ENCODE data around the gene ADCY9. TPM values are rescaled to one million over a fixed set of nuclear protein-coding genes. Genes with fewer than 3 reads are reported as not detected.
A peak's percentile ranks its signal among the peaks of the same experiment; 100 is the strongest.
"Not testable (repeated sequence)": the region's sequence is repeated elsewhere in the genome, so short reads cannot be mapped to it uniquely, and the experiment has no call there.

The ADCY9 gene
- polyA plus RNA-seq, 1 donor, result 19.3 TPM

DNA sequence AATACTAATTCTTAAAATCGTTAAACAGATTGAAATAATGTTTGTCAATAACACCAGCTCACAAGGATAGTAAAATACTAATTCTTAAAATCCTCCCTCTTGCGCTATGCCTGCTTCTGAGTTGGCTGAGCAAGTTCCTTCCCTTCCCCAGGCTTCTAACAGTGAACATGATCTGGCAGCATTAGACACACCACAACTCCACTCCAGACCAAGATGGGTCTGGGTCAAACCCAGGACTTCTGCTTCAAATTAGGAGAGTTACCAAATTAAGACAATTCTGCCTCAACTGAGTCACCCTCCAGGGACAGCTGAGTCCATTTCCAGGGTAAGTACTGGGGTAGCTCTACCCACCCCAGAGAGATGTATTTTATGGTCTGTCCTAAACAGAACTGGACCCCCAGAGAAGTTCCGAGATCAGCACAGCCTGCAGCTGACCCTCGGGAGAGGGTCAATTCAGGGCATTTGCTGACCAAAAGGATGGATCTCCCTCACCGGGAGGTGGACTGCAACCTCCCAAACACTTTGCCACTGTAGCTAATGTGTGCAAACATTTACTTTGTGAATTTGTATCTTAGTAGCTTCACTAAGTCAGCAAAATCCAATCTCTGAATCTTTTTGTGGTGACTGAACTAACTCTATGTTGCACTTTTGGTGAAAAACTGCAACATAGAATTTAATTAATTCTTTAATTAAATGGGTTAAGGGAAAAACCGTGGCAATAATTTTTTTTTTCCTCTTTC is 48.8 kb downstream of the ADCY9 start:
- DNase-seq, result no peak

DNA sequence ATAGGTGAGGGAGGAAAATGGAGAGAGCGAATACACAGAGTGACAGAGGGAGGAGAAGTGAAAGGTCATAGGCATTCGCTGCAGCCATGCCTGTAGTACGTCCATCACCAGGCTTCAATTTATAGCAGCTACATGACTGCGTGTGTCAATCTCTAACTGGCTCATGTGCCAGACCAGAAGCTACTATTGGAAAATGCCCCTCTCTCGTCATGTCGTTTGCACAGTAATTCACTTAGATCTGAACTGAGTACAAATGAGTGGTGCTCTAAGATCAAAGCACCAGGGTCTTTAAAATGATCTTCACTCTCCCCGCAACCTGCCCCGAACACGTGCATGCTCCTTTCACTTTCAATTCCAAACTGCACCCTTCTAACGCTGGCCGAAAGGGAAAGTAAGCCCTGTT is 51.3 kb downstream of the ADCY9 start:
- DNase-seq, result no peak

DNA sequence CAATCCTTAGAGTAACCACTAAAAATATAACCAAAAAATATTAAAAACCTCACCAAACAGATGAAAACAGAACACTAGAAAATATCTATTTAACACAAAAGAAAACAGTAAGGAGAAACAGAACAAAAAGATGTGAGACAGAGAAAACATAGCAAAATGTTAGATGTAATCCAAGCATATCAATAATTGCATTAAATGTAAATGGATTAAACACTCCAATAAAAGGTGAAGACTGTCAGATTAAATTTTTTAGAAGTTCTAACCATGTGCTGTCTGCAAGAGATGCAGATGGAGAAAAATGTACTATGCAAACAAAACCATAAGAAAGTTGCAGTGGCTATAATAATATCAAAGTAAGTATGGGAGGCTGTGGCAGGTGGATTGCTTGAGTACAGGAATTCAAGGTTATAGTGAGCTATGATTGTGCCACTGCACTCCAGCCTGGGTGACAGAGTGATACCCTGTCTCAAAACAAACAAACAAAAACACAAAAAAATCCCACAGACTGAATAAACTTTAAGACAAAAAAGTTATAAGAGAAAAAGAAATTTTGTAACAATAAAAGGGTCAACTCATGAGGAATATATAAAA is 53.9 kb downstream of the ADCY9 start:
- no peak for DNase-seq

DNA sequence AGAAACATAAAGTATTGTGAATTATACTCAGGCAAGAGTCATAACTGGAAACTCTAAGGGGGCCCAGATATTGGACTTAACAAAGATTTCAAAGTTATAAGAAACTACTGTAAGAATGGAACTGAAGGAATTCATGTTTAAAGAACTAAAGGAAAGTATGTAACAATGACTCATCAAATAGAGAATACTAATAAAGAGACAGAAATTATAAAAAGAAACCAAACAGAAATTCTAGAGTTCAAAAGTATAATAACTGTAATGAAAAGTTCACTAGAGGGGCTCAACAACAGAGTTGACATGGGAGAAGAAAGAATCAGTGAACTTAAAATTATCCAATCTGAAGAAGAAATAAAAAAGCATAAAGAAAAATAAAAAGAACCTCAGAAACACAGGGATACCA is 55.4 kb downstream of the ADCY9 start:
- DNase-seq, result no peak

DNA sequence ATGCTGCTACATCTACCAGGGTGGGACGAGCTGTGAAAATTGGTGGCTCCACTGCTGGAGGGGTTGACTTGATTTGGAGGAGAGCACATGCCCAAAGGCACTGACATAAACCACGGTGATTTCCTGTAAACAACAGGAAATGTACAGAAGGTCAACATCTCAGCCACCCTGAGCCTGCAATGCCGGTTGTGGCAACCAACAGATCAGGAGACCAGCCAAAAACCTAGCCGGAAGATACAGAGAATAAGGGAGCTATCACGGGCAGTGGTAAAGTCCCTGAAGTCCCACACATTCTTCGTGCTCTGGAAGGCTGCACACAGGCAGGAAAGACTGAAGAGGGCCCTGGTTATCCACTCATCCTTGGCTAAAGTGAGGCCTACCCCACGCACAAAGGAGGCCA is 56.2 kb downstream of the ADCY9 start:
- DNase-seq, result no peak

DNA sequence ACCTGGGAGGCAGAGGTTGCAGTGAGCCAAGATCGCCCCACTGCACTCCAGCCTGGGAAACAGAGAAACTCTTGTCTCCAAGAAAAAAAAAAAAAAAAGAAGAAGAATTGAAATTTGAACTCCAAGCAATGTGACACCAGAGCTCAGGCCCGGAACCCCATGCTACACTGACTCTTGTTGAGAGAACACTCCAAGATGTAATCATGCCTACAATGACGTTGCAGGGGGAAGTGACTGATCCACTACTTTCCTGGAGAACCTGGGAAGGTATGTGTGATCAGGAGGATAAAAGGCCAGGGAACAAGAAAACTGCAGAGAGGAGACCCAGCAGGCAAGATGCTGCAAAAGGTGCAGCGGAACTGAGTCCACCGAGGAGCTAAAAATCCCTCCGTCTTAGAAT is 57.9 kb downstream of the ADCY9 start:
- no peak for DNase-seq

DNA sequence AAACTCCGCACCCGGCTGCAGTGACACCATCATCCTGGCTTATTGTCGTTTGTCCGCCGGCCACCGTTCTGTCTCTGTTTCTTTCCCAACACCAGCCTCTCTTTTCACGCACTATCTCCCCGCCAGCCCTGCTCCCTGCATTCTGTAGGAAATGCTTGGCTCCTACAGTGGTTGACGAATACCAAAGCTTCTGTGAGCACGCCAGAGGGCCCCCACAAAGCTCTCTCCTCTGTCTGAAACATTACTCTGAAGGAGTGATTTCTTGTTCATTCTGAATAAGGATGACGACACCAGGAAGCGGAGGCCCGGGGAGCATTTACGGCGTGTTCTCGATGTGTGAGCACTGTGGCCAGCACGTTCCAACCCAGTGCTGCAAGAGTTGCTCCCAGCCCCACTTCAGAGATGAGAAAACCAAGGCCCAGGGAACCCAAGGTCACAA is 58.8 kb downstream of the ADCY9 start:
- DNase-seq, result no peak

DNA sequence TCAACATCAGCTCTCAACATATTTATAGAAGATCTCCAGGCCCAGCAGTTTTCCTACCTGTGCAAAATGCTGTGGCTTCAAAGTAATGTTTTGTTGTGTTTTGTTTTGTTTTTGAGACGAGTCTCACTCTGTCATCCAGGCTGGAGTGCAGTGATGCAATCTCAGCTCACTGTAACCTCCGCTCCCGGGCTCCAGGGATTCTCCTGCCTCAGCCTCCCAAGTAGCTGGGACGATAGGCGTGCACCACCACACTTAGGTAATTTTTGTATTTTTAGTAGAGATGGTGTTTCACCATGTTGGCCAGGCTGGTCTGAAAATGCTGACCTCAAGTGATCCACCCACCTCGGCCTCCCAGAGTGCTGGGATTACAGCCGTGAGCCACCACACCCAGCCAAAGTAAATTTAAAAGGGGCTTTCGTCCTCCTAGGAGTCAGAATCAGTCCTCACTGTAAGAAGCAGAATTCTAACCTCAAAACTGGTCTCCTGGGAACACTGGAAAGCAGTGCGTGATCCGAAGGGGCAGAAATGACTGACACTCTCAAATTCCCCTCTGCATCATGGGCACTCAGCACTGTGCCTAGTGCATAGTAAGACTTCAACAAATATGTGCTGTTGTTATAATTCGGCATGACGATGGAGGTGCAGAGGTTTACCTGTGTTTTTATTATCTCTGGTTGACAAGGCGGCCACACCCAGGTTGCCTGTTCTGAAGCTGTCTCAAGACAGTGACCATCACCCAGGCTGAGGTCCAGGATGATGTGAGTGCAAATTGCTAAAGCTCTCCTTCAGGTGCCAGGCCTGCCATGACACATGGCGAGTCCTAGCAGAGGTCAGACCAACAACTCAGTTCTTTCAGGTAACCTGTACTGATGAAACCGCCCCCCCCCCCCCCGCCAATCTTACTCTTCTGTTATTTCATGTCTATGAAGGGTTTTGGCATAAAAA is 59.8 kb downstream of the ADCY9 start:
- no peak for DNase-seq

DNA sequence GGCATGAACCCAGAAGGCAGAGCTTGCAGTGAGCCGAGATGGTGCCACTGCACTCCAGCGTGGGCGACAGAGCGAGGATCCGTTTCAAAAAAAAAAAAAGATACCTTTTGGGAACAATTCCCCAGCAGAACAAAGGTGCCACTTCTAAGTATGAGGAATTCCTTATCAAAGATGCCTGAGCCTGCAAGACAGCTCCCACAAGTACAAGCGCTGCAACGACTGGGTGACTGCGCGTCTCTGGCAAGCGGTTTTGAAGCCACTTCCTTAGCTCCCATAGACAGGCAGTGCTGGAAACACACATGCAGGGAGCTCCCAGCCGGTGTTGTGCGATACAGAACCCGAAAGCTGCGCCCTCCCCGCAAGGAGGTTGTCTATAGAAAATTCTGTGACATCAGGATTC is 60.5 kb downstream of the ADCY9 start:
- DNase-seq, result no peak

DNA sequence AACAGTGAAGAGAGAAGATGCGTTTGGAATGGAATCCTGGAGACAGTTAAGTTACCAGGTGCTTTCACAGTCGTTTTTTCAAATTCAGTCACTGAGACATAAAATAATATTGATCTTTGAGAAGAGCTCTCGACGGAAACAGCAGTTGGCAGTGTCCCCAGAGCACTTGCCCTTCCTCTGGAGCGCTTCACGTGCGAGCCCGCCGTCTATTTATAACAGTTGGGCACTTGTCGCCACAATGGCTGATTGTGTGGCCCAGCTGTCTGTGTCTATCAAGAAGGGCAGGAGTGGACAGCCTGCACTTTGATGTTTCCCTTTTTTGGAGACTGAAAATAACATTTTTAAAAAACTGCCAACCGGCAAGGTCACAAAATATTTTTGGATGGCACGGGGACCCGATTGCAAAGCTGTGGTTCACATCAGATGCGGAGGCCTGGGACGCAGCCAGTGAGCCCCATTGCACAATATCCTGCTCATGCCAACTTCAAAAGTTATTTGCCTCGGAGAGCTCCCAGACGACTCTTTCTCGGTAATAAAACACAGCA is 62.9 kb downstream of the ADCY9 start:
- peak; percentile 69 for DNase-seq

DNA sequence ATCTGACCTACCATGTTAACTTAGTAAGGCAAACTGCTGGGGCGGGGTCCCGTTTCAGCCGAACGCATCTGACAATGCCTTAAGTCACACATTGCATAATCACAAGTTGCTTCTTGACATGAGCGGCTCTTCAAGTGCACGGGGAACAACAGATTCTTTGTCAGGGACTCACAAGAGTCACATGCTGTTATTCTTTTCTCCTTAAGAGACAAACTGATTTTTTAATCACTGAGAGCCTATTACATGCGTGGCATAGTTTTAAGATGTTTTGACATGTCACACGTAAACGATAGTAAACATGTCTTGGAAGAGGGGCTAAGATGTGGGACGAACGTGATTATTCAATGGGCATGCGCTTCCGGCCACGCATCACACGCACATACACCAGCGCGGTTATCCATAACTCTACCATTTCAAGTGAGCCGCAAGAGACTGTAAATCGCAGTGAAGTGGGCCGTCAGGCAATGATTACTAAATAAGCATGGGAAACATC is 63.4 kb downstream of the ADCY9 start:
- DNase-seq, result no peak

DNA sequence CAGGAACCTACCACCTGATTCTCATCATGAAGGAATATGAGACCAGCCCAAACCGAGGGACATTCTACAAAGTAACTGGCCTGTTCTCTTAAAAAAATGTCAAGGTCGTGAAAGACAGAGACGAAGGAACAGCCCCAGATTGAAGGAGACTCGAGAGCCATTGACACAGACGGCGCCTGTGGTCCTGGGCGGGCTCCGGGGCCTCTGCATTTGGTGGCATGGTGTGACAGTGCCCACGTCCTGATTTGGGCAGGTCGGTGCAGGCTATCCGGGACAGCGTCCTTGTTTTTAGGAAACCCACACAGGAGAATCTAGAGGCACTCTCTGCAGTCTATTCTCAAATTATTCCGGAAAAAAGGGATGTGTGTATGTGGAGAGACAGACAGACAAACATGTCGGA is 64.1 kb downstream of the ADCY9 start:
- DNase-seq, result no peak

DNA sequence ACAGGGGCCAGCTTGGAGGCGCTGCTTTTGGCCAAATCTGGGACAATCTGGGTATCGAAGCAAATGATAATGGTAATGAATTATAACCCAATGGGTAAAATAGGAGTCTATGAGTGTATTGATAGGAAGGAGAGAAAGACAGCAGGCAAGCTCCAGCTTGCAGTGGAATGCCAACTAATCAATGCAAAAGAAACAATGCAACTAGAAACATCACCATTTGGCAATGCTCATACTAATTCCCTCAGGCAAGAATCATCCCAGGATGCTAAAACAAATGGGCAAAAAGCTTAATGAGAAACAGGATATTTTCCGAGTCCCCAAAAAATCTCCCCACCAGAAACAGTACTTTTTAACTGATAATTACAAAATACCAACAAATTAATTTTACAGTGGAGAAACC is 64.7 kb downstream of the ADCY9 start:
- no peak for DNase-seq

DNA sequence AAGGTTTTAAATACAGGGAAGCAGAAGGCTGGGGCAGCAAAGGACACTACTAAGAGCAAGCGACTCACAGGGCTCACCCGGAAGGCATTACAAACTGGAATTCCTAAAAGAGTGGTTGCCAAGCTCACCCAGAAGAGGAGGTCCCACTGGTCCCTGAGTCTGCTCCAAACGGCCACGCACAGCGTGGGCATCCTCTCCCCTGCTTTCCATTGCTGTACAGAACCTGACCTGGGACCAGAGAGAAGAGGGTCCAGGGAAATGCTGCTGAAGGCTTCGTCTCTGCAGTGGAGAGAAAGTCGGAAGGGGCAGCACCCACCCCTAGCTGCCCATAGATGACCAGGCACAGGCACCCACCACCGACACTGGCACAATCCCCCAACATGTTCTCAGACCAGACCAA is 67.2 kb downstream of the ADCY9 start:
- no peak for DNase-seq

DNA sequence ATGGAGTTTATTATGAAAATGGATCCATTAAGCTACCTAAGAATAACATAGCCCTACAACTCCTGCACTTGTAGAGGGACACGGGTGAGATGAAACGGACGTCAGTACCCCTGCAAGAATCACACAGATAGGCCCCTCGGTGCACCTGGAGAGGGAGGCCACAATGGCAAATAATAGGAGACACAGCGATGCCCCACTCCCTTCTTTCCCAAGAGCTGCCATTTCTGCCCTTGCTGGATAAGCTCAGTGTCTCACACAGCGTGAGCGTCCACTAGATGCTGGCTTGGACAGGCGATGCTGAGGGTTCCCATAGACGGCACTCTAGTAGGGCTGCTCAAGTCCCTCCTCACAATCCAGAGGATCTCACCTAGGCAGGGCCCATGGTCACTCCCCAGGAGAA is 67.8 kb downstream of the ADCY9 start:
- DNase-seq, result no peak

DNA sequence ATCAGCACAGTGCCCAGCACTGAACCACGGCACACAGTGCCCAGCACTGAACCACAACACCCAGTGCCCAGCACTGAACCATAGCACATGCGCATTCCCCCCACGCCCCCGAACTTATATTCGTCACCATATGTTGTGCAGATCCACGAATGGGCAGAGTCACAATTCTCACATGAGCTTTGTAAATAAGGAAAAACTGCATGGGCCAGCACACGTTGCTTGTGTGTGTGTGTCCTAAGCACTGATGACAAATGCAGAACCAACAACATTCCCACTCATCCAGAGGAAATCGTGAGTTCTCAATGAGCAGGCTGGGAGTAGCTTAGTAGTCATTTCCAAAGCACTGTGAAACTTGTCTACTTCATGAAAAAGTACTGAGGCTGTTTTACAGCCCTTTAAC is 70.0 kb downstream of the ADCY9 start:
- peak; percentile 21 for DNase-seq

DNA sequence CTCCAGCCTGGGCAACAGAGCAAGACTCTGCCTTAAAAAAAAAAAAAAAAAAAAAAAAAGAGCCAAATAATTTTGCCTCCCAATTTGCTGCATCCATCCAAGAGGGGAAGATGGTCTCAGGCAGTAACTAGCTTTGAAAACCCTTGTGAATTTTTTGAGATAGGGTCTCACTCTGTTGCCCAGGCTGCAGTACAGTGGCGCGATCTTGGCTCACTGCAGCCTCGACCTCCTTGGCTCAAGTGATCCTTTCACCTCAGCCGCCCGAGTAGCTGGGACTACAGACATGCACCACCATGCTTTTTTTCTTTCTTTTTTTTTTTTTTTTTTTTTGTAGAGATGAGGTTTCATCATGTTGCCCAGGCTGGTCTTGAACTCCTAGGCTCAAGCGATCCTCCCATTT is 70.7 kb downstream of the ADCY9 start:
- not testable (repeated sequence) for DNase-seq

DNA sequence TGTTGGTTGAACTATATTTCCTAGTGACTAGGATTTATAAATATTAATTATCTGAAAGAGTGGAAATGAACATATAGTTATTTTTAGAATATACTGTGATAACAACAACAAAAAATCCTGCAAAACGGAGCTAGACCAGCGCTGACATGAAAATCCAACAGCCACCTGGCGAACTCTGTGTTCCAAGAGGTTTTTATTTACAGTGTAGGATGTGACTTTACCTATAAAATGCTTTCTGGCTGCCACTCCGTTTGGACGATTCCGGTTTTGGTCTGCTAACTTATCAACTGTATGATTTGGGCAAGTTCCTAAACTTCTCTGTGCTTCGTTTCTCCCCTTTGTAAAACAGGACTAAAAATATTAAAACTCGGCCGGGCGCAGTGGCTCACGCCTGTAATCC is 73.7 kb downstream of the ADCY9 start:
- DNase-seq, result no peak

DNA sequence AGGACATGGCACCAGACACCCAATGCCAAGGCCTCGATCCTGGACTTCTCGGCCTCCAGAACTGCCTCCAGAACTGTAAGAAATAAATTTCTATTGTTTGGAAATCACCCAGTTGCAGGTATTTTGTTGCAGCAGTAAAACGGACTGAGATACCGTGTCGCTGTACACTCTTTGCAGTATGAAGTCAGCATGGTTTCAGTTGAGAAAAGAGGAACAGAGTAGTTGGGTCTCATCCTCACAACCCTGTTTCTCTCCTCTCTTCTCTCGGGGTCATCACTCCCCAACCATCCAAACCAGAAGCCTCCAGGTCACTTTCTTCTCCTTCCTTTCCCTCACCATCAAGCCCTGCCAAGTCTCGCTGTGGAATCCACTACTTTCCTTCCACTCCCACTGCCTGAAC is 77.8 kb downstream of the ADCY9 start:
- no peak for DNase-seq

DNA sequence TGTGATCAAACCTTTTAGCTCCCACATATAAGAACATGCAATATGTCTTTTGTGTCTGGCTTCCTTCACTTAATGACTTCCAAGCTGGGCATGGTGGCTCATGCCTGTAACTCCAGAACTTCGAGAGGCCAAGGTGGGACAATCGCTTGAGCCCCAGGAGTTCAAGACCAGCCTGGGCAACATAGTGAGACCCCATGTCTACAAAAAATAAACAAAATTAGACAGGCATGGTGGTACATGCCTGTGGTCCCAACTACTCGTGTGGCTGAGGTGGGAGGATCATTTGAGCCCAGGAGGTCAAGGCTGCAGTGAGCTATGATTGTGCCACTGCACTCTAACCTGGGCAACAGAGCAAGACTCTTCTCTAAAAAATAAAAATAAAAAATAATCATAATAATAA is 79.3 kb downstream of the ADCY9 start:
- DNase-seq, result not testable (repeated sequence)

DNA sequence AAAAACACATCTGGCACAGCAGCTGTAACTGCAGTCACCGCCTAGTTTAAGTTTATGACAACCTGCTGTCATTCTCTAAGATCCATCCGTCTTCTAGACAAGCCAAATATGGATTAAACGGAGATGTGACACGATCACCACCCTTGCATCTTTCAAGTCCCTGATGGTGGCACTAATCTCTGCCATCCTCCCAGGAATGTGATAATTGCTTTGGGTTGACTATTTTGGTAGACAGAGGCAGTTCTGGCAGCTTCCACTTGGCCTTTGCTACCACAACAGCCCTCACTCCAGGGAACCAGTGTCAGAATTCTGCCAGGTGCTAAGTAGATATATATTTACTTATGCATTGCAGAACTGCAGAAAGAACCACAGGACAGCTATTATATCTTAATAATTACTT is 81.3 kb downstream of the ADCY9 start:
- DNase-seq, result no peak

DNA sequence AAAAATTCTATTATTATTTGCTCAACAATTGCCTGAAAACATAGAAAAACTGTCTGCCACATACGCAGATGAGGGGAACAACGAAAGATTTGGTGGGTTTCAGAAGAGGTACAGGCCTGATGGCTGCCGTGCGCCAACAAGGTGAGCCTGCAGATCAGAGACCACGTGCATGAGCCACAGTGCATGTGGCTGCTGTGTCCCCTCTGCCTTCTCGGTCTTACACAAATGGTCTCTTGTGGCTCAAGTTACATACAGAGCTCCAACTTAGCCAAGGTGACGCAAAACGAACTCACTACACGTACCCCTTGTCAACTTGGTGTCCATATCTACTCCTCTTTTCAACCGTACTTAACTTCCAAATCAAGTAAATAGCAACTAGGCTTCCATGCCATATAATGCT is 82.3 kb downstream of the ADCY9 start:
- DNase-seq, result no peak

DNA sequence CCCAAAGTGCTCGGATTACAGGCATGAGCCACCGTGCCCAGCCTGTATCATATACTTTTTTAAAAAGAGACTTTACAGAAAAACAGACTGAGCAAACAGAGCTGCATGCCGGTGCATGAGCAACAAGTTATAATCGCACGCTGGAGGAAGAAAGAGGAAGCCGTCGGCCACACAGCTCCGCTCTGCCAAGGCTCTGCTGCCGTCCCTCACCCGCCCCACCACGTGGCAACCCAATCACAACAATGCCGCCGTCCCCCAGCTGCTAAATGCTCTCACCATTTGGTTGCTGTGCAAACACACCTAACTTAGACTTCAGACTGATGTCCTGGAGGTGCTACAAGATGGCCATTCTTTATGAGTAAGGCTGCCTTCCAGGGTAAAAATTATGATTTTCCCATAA is 83.5 kb downstream of the ADCY9 start:
- DNase-seq, result peak; percentile 14
